Mesendoderm (in vitro differentiated cells): Measurements from ENCODE around the gene ZNF37A. TPM values are rescaled to one million over a fixed set of nuclear protein-coding genes. Genes with fewer than 3 reads are reported as not detected.

Experiments used
- DNase-seq: peaks from one replicate; pipeline ENCODE4 v3.0.0; 2013
- H2AK5ac ChIP-seq: 2 replicates; pipeline ENCODE4 v1.6.1; 2013; ENCODE audit warnings: low read length, inconsistent platforms
- H2BK120ac ChIP-seq: 2 replicates; pipeline ENCODE4 v1.6.1; 2013; ENCODE audit warnings: low read depth, mild to moderate bottlenecking, low read length, moderate library complexity, mixed read lengths
- H2BK15ac ChIP-seq: replicated peaks from 2 replicates; pipeline ENCODE4 v1.6.1; 2013; ENCODE audit warnings: low read depth, mild to moderate bottlenecking, moderate library complexity
- H2BK5ac ChIP-seq: 2 replicates; pipeline ENCODE4 v1.6.1; 2013; ENCODE audit warnings: low read length, inconsistent platforms
- H3K18ac ChIP-seq: 2 replicates; pipeline ENCODE4 v1.6.1; 2013; ENCODE audit warnings: mild to moderate bottlenecking, low read length, mixed read lengths
- H3K23ac ChIP-seq: one replicate; pipeline ENCODE4 v1.6.1; 2013; ENCODE audit warnings: low read length
- H3K27ac ChIP-seq: 2 replicates; pipeline ENCODE4 v1.5.1; 2013; ENCODE audit warnings: low read depth, mild to moderate bottlenecking, inconsistent platforms, low read length, moderate library complexity
- H3K27me3 ChIP-seq: 2 replicates; pipeline ENCODE4 v1.6.1; 2013; ENCODE audit warnings: low read length, control low read depth, mild to moderate bottlenecking, inconsistent platforms; ENCODE audit not compliant: insufficient read depth, poor library complexity
- H3K36me3 ChIP-seq: 2 replicates; pipeline ENCODE4 v1.6.1; 2013; ENCODE audit warnings: low read length, inconsistent platforms; ENCODE audit not compliant: control insufficient read depth, insufficient read depth
- H3K4ac ChIP-seq: one replicate; pipeline ENCODE4 v1.6.1; 2013; ENCODE audit warnings: low read depth, mild to moderate bottlenecking, low read length, moderate library complexity
- H3K4me1 ChIP-seq: 2 replicates; pipeline ENCODE4 v1.6.1; 2013; ENCODE audit warnings: low read depth, low read length, inconsistent platforms; ENCODE audit not compliant: control insufficient read depth
- H3K4me2 ChIP-seq: 2 replicates; pipeline ENCODE4 v1.6.1; 2013; ENCODE audit warnings: low read length
- H3K4me3 ChIP-seq: 2 replicates; pipeline ENCODE4 v1.5.1; 2013; ENCODE audit warnings: mild to moderate bottlenecking, low read length
- H3K56ac ChIP-seq: one replicate; pipeline ENCODE4 v1.6.1; 2013; ENCODE audit warnings: low read length
- H3K79me1 ChIP-seq: 2 replicates; pipeline ENCODE4 v1.6.1; 2013; ENCODE audit warnings: low read length, inconsistent platforms
- H3K79me2 ChIP-seq: 2 replicates; pipeline ENCODE4 v1.6.1; 2013; ENCODE audit warnings: mild to moderate bottlenecking, low read length; ENCODE audit not compliant: control insufficient read depth, insufficient read depth
- H3K9ac ChIP-seq: 2 replicates; pipeline ENCODE4 v1.6.1; 2013; ENCODE audit warnings: low read length, inconsistent platforms
- H4K5ac ChIP-seq: one replicate; pipeline ENCODE4 v1.6.1; 2013; ENCODE audit warnings: low read length
- H4K8ac ChIP-seq: one replicate; pipeline ENCODE4 v1.6.1; 2013; ENCODE audit warnings: low read depth, mild to moderate bottlenecking, control low read depth, low read length, moderate library complexity
- WGBS: extraction: QIAGEN DNeasy Blood & Tissue Kit; methylation state at CpG from one replicate; pipeline ENCODE4 v1.1.7; 2013; ENCODE audit warnings: low lambda C conversion rate, missing lambda C conversion rate; ENCODE audit not compliant: insufficient coverage; ENCODE audit errors: extremely low coverage; 5-methylcytosine and 5-hydroxymethylcytosine counted together
- polyA plus RNA-seq, 2 experiments: library from polyadenylated mRNA; stranded (reverse); fragments of 200-250 nt; gene quantifications; one replicate each; pipeline ENCODE4 v1.2.3, GENCODE V29; 2013

The ZNF37A gene
- polyA plus RNA-seq (2013, experiment 1 of 2): 3.2 TPM
- polyA plus RNA-seq (2013, experiment 2 of 2): 3.3 TPM

DNA sequence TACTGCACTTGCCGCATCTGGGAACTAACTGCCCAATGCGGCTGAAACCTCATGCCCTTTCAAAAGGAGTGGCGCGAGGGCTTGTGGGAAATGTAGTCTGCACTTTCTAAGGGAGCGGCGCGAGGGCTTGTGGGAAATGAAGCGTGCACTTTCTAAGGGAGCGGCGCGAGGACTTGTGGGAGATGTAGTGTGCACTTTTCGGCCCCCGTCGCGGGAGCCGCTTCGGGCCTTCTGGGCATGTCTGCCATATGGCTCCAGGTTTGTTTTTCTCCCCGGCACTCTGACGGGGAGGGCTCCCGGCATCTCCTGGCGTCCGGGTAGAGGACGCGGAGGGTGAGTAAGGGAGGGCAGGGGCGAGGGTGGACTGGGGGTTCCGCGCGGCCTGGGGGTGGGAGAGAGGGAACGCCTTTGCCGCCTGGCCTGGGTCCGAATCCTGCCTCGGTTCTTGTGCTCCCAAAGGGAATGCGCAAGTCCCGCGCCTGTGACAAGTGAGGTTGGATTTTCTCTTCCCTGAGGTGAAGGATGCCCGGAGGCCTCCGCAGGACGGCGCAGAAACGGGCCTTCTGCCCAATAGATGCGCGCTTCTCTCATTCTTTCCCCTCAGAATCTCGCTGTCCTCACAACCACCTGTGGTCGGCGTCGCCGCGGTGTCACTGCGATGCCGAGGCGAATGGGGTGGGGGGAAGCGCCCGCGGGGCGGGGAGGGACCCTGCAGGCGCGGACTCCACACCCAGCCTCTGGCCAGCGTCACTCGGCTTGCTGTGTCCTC lies at the start of gene ZNF37A:
Gene ZNF37A (plus strand): TSS at position 180 of the 769 bp plus-strand sequence. CDS start 2,281 bp downstream, outside the sequence.
- no CpG with 5 or more reads among the region's 59 CpGs for WGBS
- peak within 1 kb of the TSS; percentile 68 for H3K9ac ChIP-seq

DNA sequence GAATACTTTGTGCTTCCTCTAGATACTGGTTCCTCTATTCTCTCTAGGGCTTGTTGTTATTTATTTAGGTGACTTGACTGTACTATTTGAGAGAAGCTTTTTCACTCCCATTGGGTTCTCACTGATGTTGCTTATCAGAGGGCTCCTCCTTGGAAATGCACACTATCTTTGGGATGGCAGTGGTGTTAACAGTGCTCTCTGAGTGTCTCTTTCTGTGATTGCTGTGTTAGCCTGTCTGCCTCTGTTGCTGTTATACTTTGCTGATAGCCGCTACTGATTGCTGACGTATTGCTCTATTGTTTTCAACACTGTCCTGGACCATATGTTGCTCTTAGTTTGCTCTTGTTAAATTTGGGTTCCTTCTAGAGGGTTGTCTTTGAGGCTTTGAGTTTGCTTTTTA lies 49.0 kb upstream of the ZNF37A start:
- Histone ChIP-seq H3K79me1 (no peaks in the 10 kb centered on the region), H3K36me3 (no peaks in the 10 kb centered on the region), H3K56ac (no peak overlapping the region), H4K5ac (no peak overlapping the region), H3K4me3 (no peak overlapping the region), H3K4me1 (no peaks in the 10 kb centered on the region), H3K4ac (no peak overlapping the region), H2BK5ac (no peak overlapping the region), H3K4me2 (no peak overlapping the region), H3K79me2 (no peaks in the 10 kb centered on the region), H2BK120ac (no peak overlapping the region), H3K27me3 (no peaks in the 10 kb centered on the region), H3K23ac (no peak overlapping the region), H3K9ac (no peak overlapping the region), H2AK5ac (no peak overlapping the region), H3K18ac (no peak overlapping the region), H3K27ac (no peak overlapping the region), H4K8ac (no peak overlapping the region), H2BK15ac (no peak overlapping the region)
- DNase-seq: no peak
- no CpG with 5 or more reads among the region's 2 CpGs for WGBS

More for the DNA sequence above, at the start of gene ZNF37A:
- DNase-seq: peak; percentile 98
- H3K4me3 ChIP-seq: peak within 1 kb of the TSS; percentile 62
- H3K79me1 ChIP-seq: no peaks in the 10 kb centered on the region
- H3K56ac ChIP-seq: peak within 1 kb of the TSS; percentile 88
- H4K5ac ChIP-seq: no peak within 1 kb of the TSS
- no peak within 1 kb of the TSS for H3K18ac ChIP-seq
- no peak within 1 kb of the TSS for H3K23ac ChIP-seq
- H2BK5ac ChIP-seq: no peak within 1 kb of the TSS
- no peaks in the 10 kb centered on the region for H3K36me3 ChIP-seq
- no peak within 1 kb of the TSS for H3K27ac ChIP-seq
- H2BK120ac ChIP-seq: no peak within 1 kb of the TSS
- no peak within 1 kb of the TSS for H2AK5ac ChIP-seq
- no peak within 1 kb of the TSS for H3K4ac ChIP-seq
- peak within 1 kb of the TSS; percentile 57 for H3K4me2 ChIP-seq
- H4K8ac ChIP-seq: no peak within 1 kb of the TSS
- H3K4me1 ChIP-seq: no peaks in the 10 kb centered on the region
- H3K79me2 ChIP-seq: no peaks in the 10 kb centered on the region
- no peaks in the 10 kb centered on the region for H3K27me3 ChIP-seq
- H2BK15ac ChIP-seq: no peak within 1 kb of the TSS

DNA sequence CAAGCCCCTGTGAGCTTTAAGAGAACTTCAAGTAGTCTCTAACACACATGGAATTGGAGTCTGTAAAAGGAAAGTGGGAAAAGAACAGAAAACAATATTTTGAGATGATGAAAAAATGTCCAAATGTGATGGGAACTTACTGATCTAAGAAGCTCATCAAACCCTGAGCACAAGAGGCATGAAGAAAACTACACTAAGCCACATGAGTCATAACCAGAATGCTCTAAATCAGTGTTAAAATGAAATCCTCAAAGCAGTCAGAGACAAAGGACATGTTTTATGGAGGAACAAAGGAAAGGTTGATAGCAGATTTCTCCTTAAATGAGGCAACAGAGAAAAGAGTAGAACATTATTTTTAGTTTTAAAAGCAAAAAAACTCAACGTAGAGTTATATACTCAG lies 46.5 kb upstream of the ZNF37A start:
- H3K23ac ChIP-seq: no peak overlapping the region
- WGBS: no CpG with 5 or more reads among the region's 1 CpG
- no peak overlapping the region for H2BK15ac ChIP-seq
- no peak overlapping the region for H3K9ac ChIP-seq
- no peak overlapping the region for H2AK5ac ChIP-seq
- H4K8ac ChIP-seq: no peak overlapping the region
- no peak overlapping the region for H2BK120ac ChIP-seq
- no peak overlapping the region for H3K18ac ChIP-seq
- H3K4me3 ChIP-seq: no peak overlapping the region
- DNase-seq: no peak
- H3K4ac ChIP-seq: no peak overlapping the region
- H3K56ac ChIP-seq: no peak overlapping the region
- H4K5ac ChIP-seq: no peak overlapping the region
- H3K36me3 ChIP-seq: no peaks in the 10 kb centered on the region
- H3K79me2 ChIP-seq: no peaks in the 10 kb centered on the region
- H3K79me1 ChIP-seq: no peaks in the 10 kb centered on the region
- no peaks in the 10 kb centered on the region for H3K4me1 ChIP-seq
- no peak overlapping the region for H3K4me2 ChIP-seq
- H3K27me3 ChIP-seq: no peaks in the 10 kb centered on the region
- no peak overlapping the region for H3K27ac ChIP-seq
- no peak overlapping the region for H2BK5ac ChIP-seq

DNA sequence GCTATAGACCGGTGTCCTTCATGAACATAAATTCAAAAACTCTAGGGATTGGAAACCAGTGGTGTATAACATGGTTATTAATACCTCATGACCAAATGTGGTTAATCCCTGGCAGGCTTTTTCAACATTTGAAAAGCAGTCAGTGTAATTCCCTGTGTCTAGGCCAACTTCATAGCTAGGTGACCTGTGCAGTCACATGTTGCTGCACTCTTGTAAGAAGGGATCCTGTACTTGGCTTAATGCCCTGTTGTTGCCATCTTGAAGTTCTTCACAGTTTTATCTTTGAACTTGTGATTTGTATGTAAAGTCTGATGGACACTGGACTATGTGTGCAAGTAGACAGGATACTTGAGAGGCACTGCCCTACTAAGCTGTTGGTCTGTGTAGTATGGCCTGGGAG lies 43.9 kb upstream of the ZNF37A start:
- H3K4me2 ChIP-seq: no peak overlapping the region
- H2AK5ac ChIP-seq: no peak overlapping the region
- H3K23ac ChIP-seq: no peak overlapping the region
- no peak overlapping the region for H2BK15ac ChIP-seq
- H3K18ac ChIP-seq: no peak overlapping the region
- no peak overlapping the region for H3K4me3 ChIP-seq
- no peaks in the 10 kb centered on the region for H3K36me3 ChIP-seq
- H3K9ac ChIP-seq: no peak overlapping the region
- no peaks in the 10 kb centered on the region for H3K4me1 ChIP-seq
- H3K27me3 ChIP-seq: no peaks in the 10 kb centered on the region
- H2BK5ac ChIP-seq: no peak overlapping the region
- WGBS: no CpG with 5 or more reads among the region's 1 CpG
- H4K5ac ChIP-seq: no peak overlapping the region
- DNase-seq: no peak
- H3K79me1 ChIP-seq: no peaks in the 10 kb centered on the region
- no peak overlapping the region for H3K56ac ChIP-seq
- no peak overlapping the region for H2BK120ac ChIP-seq
- H3K27ac ChIP-seq: no peak overlapping the region
- no peak overlapping the region for H4K8ac ChIP-seq
- H3K4ac ChIP-seq: no peak overlapping the region
- no peaks in the 10 kb centered on the region for H3K79me2 ChIP-seq

GRCh38 chr10:38054361-38054797 lies 39.8 kb upstream of the ZNF37A start:
- Histone ChIP-seq H2BK15ac (no peak overlapping the region), H3K27me3 (no peaks in the 10 kb centered on the region), H3K79me2 (no peaks in the 10 kb centered on the region), H3K4me3 (no peak overlapping the region), H3K9ac (no peak overlapping the region), H3K56ac (no peak overlapping the region), H3K18ac (no peak overlapping the region), H4K5ac (no peak overlapping the region), H2BK5ac (no peak overlapping the region), H3K79me1 (no peaks in the 10 kb centered on the region), H3K36me3 (peaks cover 2% of the 10 kb centered on the region), H3K4ac (no peak overlapping the region), H3K4me1 (no peaks in the 10 kb centered on the region), H3K4me2 (no peak overlapping the region), H3K27ac (no peak overlapping the region), H2AK5ac (no peak overlapping the region), H4K8ac (no peak overlapping the region), H2BK120ac (no peak overlapping the region), H3K23ac (no peak overlapping the region)
- no peak for DNase-seq
